ENCODE data around the gene SERPINB7.

SERPINB7 gene

DNA sequence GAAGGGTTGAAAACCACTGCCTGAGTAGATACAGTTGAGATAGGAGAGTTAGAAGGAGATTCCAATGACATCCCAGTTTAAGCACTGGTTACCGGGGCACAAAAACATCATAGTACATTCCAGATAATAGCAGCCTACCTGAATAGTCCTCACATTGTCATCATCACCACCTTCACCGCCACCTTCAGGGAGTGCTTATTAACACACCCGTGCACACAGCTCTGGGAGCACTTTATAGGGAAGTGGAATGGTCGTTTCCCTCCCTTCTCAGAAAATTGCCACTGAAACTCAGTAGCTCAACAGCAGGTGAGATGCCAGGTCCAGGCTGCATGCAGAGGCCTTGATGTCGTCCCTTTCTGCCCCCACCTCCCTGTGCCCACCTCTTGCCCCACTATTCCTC is 8.2 kb downstream of the SERPINB7 start:
- TF ChIP-seq POLR2AphosphoS5 (IDR thresholded peaks at IDR 0.05; ENCODE audit: low read depth, low read length): no peak
- TF ChIP-seq TAF1 (IDR thresholded peaks at IDR 0.05; ENCODE audit: low read depth, low read length): no peak
- TF ChIP-seq SPI1 (IDR thresholded peaks at IDR 0.05; ENCODE audit: low read depth, low read length): no peak
- no peak for TF ChIP-seq POU2F2 (IDR thresholded peaks at IDR 0.05; ENCODE audit: low read depth, low read length)
- TF ChIP-seq POLR2A (IDR thresholded peaks at IDR 0.05; ENCODE audit: low read depth, low read length): no peak
- no peak for TF ChIP-seq PAX5 (IDR thresholded peaks at IDR 0.05; ENCODE audit: insufficient read depth, low read length, severe bottlenecking)
- no peak for DNase-seq (ENCODE audit: insufficient read length, low spot score)
- no peak for FAIRE-seq

DNA sequence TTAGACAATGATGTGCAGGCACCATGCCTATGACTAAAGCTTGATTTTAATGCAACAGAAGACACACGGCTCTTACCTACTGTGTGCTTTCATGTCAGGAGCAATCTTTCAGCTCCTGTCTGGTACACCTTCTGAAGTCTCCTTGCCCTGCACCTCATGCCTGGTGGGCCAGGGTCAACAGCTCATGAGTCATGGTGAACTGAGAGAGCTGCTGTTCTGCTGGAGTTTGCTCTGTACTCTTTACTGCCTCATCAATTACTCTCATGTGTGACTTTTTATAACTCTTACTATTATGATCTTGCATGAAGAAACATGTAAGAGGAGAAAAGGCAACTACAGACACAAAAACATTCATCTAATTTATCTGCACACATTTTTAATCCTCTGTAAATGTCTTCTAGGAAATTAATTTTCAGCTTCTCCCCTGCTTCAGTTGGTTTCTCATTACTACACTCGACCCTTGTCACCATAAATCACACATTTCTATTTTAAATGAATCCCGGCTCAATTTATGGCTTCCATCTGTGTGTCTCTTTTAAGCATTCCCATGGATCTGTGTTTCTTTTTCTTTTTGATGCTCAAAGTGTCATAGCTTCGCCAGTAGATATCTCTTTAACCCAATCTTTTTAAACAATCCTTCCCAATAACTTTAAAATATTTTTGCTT is 9.7 kb downstream of the SERPINB7 start:
- DNase-seq (ENCODE audit: insufficient read length, low spot score) (no peak), FAIRE-seq (no peak)
- no peak for TF ChIP-seq PAX5 (IDR thresholded peaks at IDR 0.05; ENCODE audit: insufficient read depth, low read length, severe bottlenecking)
- no peak for TF ChIP-seq POLR2A (IDR thresholded peaks at IDR 0.05; ENCODE audit: low read depth, low read length)
- no peak for TF ChIP-seq TAF1 (IDR thresholded peaks at IDR 0.05; ENCODE audit: low read depth, low read length)
- no peak for TF ChIP-seq POLR2AphosphoS5 (IDR thresholded peaks at IDR 0.05; ENCODE audit: low read depth, low read length)
- no peak for TF ChIP-seq SPI1 (IDR thresholded peaks at IDR 0.05; ENCODE audit: low read depth, low read length)
- TF ChIP-seq POU2F2 (IDR thresholded peaks at IDR 0.05; ENCODE audit: low read depth, low read length): no peak

DNA sequence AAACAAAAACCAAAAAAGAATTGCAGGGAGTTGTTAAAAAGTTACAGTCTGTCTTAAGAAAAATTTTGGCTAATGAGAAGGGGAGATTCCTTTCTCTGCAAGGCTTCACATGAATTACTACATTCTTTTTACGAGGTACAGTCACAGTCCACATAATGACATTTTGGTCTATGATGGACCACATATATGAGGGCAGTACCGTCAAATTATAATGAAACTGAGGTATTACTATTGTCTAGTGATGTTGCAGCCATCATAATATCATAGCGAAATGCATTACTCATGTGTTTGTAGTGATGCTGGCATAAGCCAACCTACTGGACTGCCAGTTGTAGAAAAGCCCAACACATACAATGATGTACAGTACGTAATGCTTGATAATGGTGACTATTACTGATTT is 12.5 kb downstream of the SERPINB7 start:
- DNase-seq (ENCODE audit: insufficient read length, low spot score) (no peak), FAIRE-seq (no peak)

DNA sequence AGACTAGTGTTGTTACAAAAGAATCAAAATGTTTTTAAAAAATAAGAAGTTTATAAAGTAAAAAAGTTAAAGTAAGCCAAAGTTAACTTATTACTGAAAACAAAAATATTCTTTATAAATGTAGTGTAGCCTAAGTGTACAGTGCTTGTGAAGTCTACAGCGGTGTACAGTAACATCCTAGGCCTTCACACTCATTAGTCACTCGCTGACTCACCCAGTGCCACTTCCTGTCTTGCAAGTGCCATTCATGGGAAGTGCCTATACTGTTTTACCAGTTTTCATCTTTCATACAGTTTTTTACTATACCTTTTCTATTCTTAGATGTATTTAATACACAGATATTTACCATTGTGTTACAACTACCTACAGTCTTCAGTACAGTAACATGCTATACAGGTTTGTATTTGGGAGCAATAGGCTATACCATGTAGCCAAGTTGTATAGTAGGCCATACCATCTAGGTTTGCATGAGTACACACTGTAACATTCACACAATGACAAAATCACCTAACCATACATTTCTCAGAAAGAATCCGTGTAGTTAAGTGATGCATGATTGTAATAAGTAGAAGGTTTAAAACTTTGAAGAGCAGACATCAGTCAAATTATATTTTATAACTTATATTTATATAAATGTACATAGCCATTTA is 13.4 kb downstream of the SERPINB7 start:
- TF ChIP-seq POLR2A (IDR thresholded peaks at IDR 0.05; ENCODE audit: low read depth, low read length) (no peak), SPI1 (IDR thresholded peaks at IDR 0.05; ENCODE audit: low read depth, low read length) (no peak), POU2F2 (IDR thresholded peaks at IDR 0.05; ENCODE audit: low read depth, low read length) (no peak), PAX5 (IDR thresholded peaks at IDR 0.05; ENCODE audit: insufficient read depth, low read length, severe bottlenecking) (no peak), POLR2AphosphoS5 (IDR thresholded peaks at IDR 0.05; ENCODE audit: low read depth, low read length) (no peak), TAF1 (IDR thresholded peaks at IDR 0.05; ENCODE audit: low read depth, low read length) (no peak)
- DNase-seq (ENCODE audit: insufficient read length, low spot score) (no peak), FAIRE-seq (no peak)

More for the DNA sequence above, 12.5 kb downstream of the SERPINB7 start:
- TF ChIP-seq POU2F2 (IDR thresholded peaks at IDR 0.05; ENCODE audit: low read depth, low read length): no peak
- no peak for TF ChIP-seq TAF1 (IDR thresholded peaks at IDR 0.05; ENCODE audit: low read depth, low read length)
- TF ChIP-seq POLR2A (IDR thresholded peaks at IDR 0.05; ENCODE audit: low read depth, low read length): no peak
- TF ChIP-seq POLR2AphosphoS5 (IDR thresholded peaks at IDR 0.05; ENCODE audit: low read depth, low read length): no peak
- TF ChIP-seq PAX5 (IDR thresholded peaks at IDR 0.05; ENCODE audit: insufficient read depth, low read length, severe bottlenecking): no peak
- no peak for TF ChIP-seq SPI1 (IDR thresholded peaks at IDR 0.05; ENCODE audit: low read depth, low read length)

DNA sequence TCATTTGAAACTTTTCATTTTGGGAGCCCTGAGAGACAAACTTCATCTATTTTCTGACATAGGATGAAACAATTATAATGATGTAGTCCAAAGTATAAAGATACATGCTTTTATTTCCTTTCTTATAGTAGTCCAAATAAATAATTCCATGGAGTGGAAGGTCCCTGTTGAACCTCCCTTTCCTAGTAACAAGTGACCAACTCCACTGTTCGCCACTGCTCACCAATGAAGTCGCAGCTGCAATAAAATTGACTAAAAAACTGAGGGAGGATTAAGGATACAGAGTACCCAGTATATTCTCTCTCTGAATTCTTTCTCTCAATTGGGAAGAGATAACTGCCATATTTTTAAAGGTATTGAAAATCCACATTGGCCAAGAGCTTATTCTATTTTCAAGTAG is 14.1 kb downstream of the SERPINB7 start:
- DNase-seq (ENCODE audit: insufficient read length, low spot score) (no peak), FAIRE-seq (no peak)
- TF ChIP-seq POLR2AphosphoS5 (IDR thresholded peaks at IDR 0.05; ENCODE audit: low read depth, low read length) (no peak), POLR2A (IDR thresholded peaks at IDR 0.05; ENCODE audit: low read depth, low read length) (no peak), PAX5 (IDR thresholded peaks at IDR 0.05; ENCODE audit: insufficient read depth, low read length, severe bottlenecking) (no peak), TAF1 (IDR thresholded peaks at IDR 0.05; ENCODE audit: low read depth, low read length) (no peak), POU2F2 (IDR thresholded peaks at IDR 0.05; ENCODE audit: low read depth, low read length) (no peak), SPI1 (IDR thresholded peaks at IDR 0.05; ENCODE audit: low read depth, low read length) (no peak)

DNA sequence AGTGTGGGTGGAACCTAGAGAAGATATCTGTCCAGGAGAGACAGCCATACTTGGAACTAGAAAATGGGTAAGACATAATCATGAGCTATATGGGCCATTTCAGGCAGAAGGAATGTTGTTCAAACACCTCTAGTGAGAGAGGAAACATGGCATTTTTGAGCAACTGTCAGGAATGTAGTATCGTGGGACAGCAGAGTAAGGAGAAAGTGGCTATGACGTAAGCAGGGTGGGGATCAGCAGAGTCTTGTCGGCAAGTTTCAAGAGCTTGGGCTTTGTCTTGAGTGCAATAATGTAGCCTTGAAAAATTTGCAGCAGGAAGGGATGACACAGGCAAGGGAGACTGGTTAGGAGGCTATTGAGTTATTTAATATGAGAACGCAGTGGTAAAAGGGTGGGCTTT is 20.4 kb downstream of the SERPINB7 start:
- FAIRE-seq: no peak
- DNase-seq (ENCODE audit: insufficient read length, low spot score): no peak
- TF ChIP-seq POLR2A (IDR thresholded peaks at IDR 0.05; ENCODE audit: low read depth, low read length) (no peak), SPI1 (IDR thresholded peaks at IDR 0.05; ENCODE audit: low read depth, low read length) (no peak), POU2F2 (IDR thresholded peaks at IDR 0.05; ENCODE audit: low read depth, low read length) (no peak), TAF1 (IDR thresholded peaks at IDR 0.05; ENCODE audit: low read depth, low read length) (no peak), PAX5 (IDR thresholded peaks at IDR 0.05; ENCODE audit: insufficient read depth, low read length, severe bottlenecking) (no peak), POLR2AphosphoS5 (IDR thresholded peaks at IDR 0.05; ENCODE audit: low read depth, low read length) (no peak)

DNA sequence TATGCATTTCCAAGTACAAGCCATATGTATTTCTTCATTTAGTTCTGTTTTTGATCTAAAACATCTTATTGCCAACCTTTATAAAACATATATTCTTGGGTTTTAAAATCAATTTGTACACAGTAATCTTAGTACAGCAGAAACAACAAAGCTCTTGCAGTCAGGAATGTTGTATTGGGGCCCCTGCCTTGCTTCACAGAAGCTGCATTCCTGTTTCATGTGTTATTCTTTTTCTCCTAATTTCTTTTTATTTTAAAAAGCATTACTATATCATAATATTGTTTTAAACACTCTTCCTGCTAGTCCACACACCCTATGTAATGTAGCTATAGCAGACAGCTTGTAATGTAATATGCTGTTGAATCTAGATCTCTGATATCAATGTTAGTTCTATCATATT is 24.0 kb downstream of the SERPINB7 start:
- FAIRE-seq (no peak), DNase-seq (ENCODE audit: insufficient read length, low spot score) (no peak)

DNA sequence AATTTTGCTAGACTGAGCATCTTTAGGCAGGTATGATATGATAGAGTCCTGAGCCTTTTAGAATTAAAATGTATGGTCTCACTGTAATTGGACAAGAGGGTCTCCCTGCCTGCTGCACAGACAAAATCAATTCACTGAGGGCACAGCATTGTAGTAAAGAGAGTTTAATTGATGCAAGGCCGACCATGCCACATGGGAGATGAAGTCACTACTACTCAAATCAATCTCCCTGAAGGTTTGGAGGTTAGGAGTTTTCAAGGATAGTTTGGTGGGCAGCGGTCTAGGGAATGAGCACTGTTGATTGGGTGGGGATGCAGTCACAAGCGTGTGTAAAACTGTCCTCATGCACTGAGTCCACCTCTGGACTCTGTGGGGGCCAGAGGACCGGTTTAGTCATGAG is 26.1 kb downstream of the SERPINB7 start:
- FAIRE-seq: no peak
- no peak for TF ChIP-seq TAF1 (IDR thresholded peaks at IDR 0.05; ENCODE audit: low read depth, low read length)
- no peak for TF ChIP-seq PAX5 (IDR thresholded peaks at IDR 0.05; ENCODE audit: insufficient read depth, low read length, severe bottlenecking)
- TF ChIP-seq POLR2AphosphoS5 (IDR thresholded peaks at IDR 0.05; ENCODE audit: low read depth, low read length): no peak
- TF ChIP-seq SPI1 (IDR thresholded peaks at IDR 0.05; ENCODE audit: low read depth, low read length): no peak
- TF ChIP-seq POLR2A (IDR thresholded peaks at IDR 0.05; ENCODE audit: low read depth, low read length): no peak
- no peak for TF ChIP-seq POU2F2 (IDR thresholded peaks at IDR 0.05; ENCODE audit: low read depth, low read length)

More for the DNA sequence above, 24.0 kb downstream of the SERPINB7 start:
- TF ChIP-seq POLR2A (IDR thresholded peaks at IDR 0.05; ENCODE audit: low read depth, low read length): no peak
- TF ChIP-seq POU2F2 (IDR thresholded peaks at IDR 0.05; ENCODE audit: low read depth, low read length): no peak
- TF ChIP-seq SPI1 (IDR thresholded peaks at IDR 0.05; ENCODE audit: low read depth, low read length): no peak
- TF ChIP-seq TAF1 (IDR thresholded peaks at IDR 0.05; ENCODE audit: low read depth, low read length): no peak
- TF ChIP-seq POLR2AphosphoS5 (IDR thresholded peaks at IDR 0.05; ENCODE audit: low read depth, low read length): no peak
- TF ChIP-seq PAX5 (IDR thresholded peaks at IDR 0.05; ENCODE audit: insufficient read depth, low read length, severe bottlenecking): no peak

DNA sequence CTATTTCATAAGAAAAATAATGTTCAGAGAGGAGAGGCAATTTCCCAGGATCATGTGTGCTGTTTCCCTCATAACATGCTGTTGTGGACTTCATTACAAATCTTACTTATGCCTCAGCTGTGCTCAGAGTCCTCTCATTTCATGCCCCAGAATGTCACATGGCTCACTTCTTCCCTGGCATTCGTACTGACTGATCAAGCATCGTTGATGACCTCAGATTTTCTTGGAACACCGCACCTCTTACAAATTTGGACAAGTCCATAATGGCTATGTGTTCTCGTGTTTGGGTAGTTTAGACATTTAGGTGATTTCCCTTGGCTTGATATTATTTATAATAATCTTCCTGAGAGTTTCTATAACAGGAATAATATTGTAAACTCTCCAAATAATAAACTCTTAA is 32.9 kb downstream of the SERPINB7 start:
- TF ChIP-seq TAF1 (IDR thresholded peaks at IDR 0.05; ENCODE audit: low read depth, low read length): no peak
- DNase-seq (ENCODE audit: insufficient read length, low spot score) (no peak), FAIRE-seq (no peak)

More for the DNA sequence above, 26.1 kb downstream of the SERPINB7 start:
- no peak for DNase-seq (ENCODE audit: insufficient read length, low spot score)
